Activated CD8-positive, alpha-beta memory T cell treated with anti-CD3 and anti-CD28 coated beads, Interleukin-2, amount 10 ng/mL, durations not matched to agents 7 days and 5 days (primary cell): ENCODE results near the gene ARFGAP1. TPM values are rescaled to one million over a fixed set of nuclear protein-coding genes. Genes with fewer than 3 reads are reported as not detected.
"Not testable (repeated sequence)": the region's sequence is repeated elsewhere in the genome, so short reads cannot be mapped to it uniquely, and the experiment has no call there.

Experiments
- ATAC-seq: fragments of 150-1000 bp; cut with Tn5 transposase; one replicate; pipeline ENCODE4 v1.10.0; 2021; ENCODE audit warnings: moderate library complexity
- CTCF ChIA-PET: fragments of 350-600 bp; sonication (Branson Sonifier 250); formaldehyde crosslinking; loops from one replicate; lab custom pipeline; 2021; ENCODE audit warnings: antibody characterized with exemption; lab: Charles Lee
- DNase-seq: peaks from one replicate; pipeline ENCODE4 v3.0.0-alpha.2; 2020
- H3K27ac Mint-ChIP-seq: one replicate; pipeline ENCODE4 v1.8.0; 2021; ENCODE audit warnings: mild to moderate bottlenecking, mixed read lengths
- H3K27me3 Mint-ChIP-seq: one replicate; pipeline ENCODE4 v1.8.0; 2021; ENCODE audit warnings: mixed read lengths
- H3K36me3 Mint-ChIP-seq: one replicate; pipeline ENCODE4 v1.8.0; 2021; ENCODE audit warnings: mild to moderate bottlenecking, mixed read lengths
- H3K4me1 Mint-ChIP-seq: one replicate; pipeline ENCODE4 v1.8.0; 2021; ENCODE audit warnings: mixed read lengths
- H3K4me3 Mint-ChIP-seq: one replicate; pipeline ENCODE4 v1.8.0; 2021; ENCODE audit warnings: mild to moderate bottlenecking, moderate library complexity, mixed read lengths
- H3K9me3 Mint-ChIP-seq: one replicate; pipeline ENCODE4 v1.8.0; 2022; ENCODE audit warnings: low read depth, mixed read lengths
- total RNA-seq, 2 experiments: library from RNA; stranded (reverse); gene quantifications; one replicate each; pipeline ENCODE4 v1.2.3, GENCODE V29; 2021

The ARFGAP1 gene
- total RNA-seq, 2 experiments from 2014 or later, result 79.6 to 90.2 TPM

DNA sequence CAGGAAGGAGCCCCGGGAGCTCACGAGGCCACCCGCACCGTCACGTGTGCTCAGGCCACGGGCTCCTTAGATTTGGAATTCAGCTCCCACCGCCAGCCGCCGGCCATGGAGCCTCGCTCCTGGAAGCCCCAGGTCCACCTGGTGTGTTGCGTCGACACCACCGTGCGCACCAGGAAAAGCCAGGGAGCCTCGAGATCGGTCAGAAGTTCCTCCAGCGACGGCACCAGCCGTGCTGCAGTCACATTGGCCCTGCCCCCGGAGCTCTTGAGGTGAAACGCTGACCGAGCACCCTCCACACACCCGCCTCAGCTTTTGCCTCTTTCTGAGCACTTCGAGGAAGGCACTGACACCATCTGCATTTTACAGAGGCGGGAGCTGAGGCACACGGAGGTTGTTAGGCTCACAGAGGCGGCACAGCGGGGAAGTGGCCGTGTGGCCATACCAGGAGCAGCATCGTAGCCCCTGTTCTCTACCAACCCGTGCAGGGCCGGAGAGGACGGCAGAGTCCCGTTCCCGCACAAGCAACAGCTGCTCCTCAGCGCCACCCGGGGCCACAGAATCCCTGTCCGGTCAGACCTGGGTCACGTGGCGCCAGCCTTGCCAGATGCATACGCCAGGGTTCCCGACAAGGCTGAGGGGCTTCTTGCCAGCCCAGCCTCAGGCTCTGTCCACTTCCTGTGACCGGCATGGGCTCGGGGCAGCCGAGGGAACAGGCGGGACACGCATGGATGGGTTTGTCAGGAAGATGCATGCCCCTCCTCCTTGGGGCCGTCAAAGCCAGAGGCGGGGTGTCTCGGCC, 25.9 kb upstream of the ARFGAP1 start:
- Mint-ChIP-seq H3K4me1 (no peaks in the 10 kb centered on the region), H3K27ac (no peak overlapping the region), H3K36me3 (no peaks in the 10 kb centered on the region), H3K27me3 (peaks cover 30% of the 10 kb centered on the region), H3K9me3 (no peaks in the 10 kb centered on the region), H3K4me3 (no peak overlapping the region)
- CTCF ChIA-PET, result interaction anchor here (1.8 kb wide), 1 partner anchor 23 kb away, joined by 6 read pairs; no protein-coding TSS in a partner anchor
- DNase-seq, result no peak
- ATAC-seq, result no peak

DNA sequence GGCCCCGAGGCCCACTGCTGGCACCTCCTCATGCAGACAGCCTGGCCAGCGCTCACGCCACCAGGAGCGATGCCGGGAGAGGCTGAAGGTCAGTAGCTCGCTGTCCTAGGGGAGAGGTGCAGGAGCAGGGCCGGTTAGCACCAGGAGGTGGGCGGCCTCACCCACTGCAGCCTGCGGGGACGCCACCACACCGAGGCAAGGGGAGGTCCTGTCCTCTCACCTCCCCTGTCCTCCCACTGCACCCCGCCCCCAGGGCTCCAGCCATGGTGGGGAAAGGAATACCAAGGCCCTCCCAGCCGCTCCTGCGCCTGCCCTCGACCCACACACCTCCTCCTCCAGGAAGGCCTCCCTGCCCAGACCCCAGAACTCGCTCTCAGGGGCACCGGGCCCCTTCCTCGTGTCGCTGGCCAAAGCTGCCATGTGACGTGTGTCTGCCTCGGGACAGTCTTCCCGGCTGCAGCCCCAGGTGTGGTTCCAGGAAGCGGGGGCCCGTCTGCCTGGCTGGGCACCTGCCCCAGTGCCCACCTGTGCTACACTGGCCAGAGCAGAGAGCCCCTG, 24.9 kb upstream of the ARFGAP1 start:
- Mint-ChIP-seq H3K4me3 (no peak overlapping the region), H3K27me3 (peaks cover 40% of the 10 kb centered on the region), H3K36me3 (no peaks in the 10 kb centered on the region), H3K9me3 (no peaks in the 10 kb centered on the region), H3K4me1 (no peaks in the 10 kb centered on the region), H3K27ac (no peak overlapping the region)
- DNase-seq, result no peak
- CTCF ChIA-PET, result interaction anchor here (2.3 kb wide), 1 partner anchor 24 kb away, joined by 9 read pairs; no protein-coding TSS in a partner anchor
- no peak for ATAC-seq

DNA sequence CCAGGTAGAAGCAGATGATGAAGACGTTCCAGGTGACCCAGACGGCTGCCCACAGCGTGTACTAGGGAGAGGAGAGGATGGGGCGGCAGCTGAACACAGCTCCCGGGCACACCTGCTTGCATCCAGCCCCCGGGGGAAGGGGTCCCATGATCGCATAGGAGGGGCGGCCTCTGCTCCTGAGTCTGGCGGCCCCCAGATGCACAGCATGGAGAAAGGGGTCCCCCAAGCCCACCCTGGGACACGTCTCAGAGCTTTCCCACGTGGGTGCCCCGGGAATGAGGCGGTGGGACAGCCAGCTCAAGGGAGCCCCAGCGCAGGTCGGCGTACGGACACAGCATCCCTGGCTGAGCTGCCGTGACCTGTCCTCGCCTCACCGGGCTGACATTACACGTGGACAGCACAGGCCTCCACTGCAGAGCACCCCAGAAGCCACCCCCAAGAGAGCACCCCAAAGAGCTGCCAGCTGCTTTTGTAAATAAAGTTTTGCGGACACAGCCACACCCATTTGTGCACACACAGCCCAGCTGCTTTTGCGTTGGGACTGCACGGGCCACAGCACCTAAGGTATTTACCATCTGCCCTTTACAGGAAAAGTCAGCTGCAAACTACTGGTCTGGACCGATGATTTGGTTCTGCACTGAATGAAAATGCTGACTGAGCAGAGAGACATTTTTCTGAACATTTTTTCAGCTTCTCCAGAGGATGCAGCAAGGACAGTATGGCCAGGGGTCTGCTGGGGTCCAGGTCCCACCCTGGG, 23.6 kb upstream of the ARFGAP1 start:
- no peaks in the 10 kb centered on the region for H3K4me1 Mint-ChIP-seq
- H3K27ac Mint-ChIP-seq, result no peak overlapping the region
- peaks cover 48% of the 10 kb centered on the region for H3K27me3 Mint-ChIP-seq
- no peak overlapping the region for H3K4me3 Mint-ChIP-seq
- CTCF ChIA-PET, result interaction anchor here (2.3 kb wide), 1 partner anchor 26 kb away, joined by 9 read pairs; no protein-coding TSS in a partner anchor
- H3K36me3 Mint-ChIP-seq, result no peaks in the 10 kb centered on the region
- no peaks in the 10 kb centered on the region for H3K9me3 Mint-ChIP-seq
- DNase-seq (no peak), ATAC-seq (no peak)

DNA sequence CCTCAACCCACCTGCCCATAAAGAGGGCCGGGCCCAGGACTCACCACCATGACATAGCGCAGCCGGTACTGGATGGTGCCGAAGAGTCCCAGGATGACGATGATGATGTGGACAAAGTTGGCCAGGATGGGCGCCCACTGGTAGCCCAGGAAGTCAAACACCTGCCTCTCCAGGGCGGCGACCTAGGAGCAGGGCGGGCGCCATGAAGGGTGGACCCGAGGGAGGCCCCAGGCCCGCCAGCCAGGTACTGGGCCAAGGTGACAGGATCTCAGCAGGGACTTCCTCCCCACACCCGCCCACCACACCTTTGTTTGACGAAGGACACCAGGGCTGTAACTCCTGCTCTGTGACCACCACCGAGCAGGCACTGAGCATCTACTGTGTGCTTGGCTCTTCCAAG, 22.7 kb upstream of the ARFGAP1 start:
- no peaks in the 10 kb centered on the region for H3K9me3 Mint-ChIP-seq
- no peak overlapping the region for H3K27ac Mint-ChIP-seq
- peaks cover 51% of the 10 kb centered on the region for H3K27me3 Mint-ChIP-seq
- ATAC-seq (no peak), DNase-seq (no peak)
- no peaks in the 10 kb centered on the region for H3K4me1 Mint-ChIP-seq
- CTCF ChIA-PET, result interaction anchor here (2.3 kb wide), 1 partner anchor 27 kb away, joined by 9 read pairs; no protein-coding TSS in a partner anchor
- H3K36me3 Mint-ChIP-seq, result no peaks in the 10 kb centered on the region
- no peak overlapping the region for H3K4me3 Mint-ChIP-seq

DNA sequence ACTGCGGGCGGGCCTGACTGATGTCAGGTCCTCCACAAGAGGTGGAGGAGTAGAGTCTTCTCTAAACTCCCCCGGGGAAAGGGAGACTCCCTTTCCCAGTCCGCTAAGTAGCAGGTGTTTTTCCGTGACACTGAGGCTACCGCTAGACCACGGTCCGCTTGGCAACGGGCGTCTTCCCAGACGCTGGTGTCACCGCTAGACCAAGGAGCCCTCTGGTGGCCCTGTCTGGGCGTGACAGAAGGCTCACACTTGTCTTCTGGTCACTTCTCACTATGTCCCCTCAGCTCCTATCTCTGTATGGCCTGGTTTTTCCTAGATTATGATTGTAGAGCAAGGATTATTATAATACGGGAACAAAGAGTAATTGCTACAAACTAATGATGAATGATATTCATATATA, 21.3 kb upstream of the ARFGAP1 start:
- H3K4me3 Mint-ChIP-seq, H3K27ac Mint-ChIP-seq, ATAC-seq, H3K4me1 Mint-ChIP-seq, CTCF ChIA-PET, H3K36me3 Mint-ChIP-seq, H3K9me3 Mint-ChIP-seq, DNase-seq: not testable (repeated sequence)
- peaks cover 60% of the 10 kb centered on the region for H3K27me3 Mint-ChIP-seq

DNA sequence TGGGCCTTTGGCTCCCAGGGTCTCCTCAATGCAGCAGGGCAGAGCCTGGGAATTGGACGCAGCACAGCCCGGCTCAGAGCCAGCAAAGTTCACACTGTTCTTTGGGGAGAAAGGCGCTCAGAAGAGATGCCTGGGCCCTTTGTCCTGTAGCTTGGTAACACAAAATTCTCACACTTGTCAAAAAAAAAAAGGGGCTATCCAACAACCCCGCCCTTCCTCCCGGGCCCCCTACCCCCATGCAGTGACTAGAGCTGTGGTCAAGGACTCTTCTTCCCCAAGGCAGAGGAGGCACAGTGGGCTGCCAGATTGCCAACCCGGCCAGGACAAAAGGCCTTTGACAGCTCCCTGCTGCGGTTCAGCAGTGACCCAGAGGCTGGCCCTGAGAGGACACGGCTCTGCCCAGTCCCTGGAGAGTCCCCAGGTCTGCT, 20.3 kb upstream of the ARFGAP1 start:
- no peaks in the 10 kb centered on the region for H3K9me3 Mint-ChIP-seq
- H3K36me3 Mint-ChIP-seq, result no peaks in the 10 kb centered on the region
- H3K4me3 Mint-ChIP-seq, result no peak overlapping the region
- ATAC-seq (no peak), DNase-seq (no peak)
- no peaks in the 10 kb centered on the region for H3K4me1 Mint-ChIP-seq
- H3K27me3 Mint-ChIP-seq, result peaks cover 57% of the 10 kb centered on the region
- CTCF ChIA-PET, result interaction anchor here (1.2 kb wide), 1 partner anchor 57 kb away, joined by 3 read pairs; no protein-coding TSS in a partner anchor
- no peak overlapping the region for H3K27ac Mint-ChIP-seq

DNA sequence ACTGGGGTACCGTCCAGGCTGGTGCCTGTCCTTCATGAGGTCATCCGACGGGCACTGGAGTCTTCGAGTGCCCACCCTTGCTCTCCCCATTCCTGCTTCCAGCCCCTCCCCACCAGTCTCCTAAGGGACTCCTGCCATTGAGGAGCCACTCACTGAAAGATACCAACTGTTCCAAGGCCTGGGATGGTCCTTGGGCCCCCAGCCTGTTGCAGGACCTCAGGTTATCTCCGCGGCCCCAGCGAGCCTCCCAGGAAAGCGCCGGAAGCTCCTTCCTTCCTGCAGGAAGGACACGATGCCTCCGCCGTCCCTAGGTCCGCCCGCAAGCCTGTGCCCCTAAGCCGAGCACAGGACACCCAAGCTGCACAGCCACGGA, 19.6 kb upstream of the ARFGAP1 start:
- ATAC-seq, result no peak
- DNase-seq, result no peak
- CTCF ChIA-PET, result interaction anchor here (0.7 to 1.2 kb wide), 2 partner anchors 28 to 56 kb away, joined by 3 read pairs; no protein-coding TSS in a partner anchor
- no peaks in the 10 kb centered on the region for H3K9me3 Mint-ChIP-seq
- peaks cover 57% of the 10 kb centered on the region for H3K27me3 Mint-ChIP-seq
- H3K4me3 Mint-ChIP-seq, result no peak overlapping the region
- H3K4me1 Mint-ChIP-seq, result no peaks in the 10 kb centered on the region
- no peak overlapping the region for H3K27ac Mint-ChIP-seq
- no peaks in the 10 kb centered on the region for H3K36me3 Mint-ChIP-seq

DNA sequence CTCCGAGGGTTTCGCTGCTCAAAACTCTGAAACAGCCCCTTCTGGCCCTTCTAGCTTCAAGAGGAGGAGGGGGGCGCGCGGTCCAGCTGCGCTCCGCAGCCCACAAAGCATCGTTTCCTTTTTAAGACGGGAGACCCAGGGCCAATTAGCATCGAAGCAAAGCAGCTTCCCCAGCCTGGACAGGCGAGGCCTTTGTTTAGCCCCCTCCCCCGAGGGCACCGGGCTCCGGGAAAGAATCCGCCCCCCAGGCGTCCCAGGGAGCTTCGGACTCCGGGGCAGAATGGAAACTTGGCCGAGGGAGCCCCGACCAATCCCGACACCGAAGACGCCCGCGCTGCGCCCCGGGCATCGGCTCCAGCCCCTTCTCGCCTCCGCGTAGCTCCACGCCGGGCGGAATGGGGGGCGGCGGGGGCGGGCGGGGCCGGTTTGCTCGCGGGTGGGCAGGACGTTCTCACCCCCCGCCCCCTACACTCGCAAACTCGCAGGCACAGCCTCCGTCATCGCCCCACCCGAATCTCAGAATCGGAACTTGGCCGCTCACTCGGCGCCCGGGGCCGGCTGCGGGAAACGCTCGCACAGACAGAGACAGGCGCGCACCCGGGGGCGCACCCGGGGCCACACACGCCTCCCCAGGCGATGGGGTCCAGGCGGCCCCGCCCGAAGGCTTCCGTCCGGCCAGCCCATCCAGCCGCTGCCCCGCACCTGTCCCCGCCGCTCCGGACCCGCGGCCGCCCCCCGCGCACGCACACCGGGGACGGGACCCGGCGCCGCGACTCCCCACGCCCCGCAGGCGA, 19.0 kb upstream of the ARFGAP1 start:
- DNase-seq (no peak), ATAC-seq (no peak)
- Mint-ChIP-seq H3K4me3 (no peak overlapping the region), H3K4me1 (no peaks in the 10 kb centered on the region), H3K27me3 (peaks cover 53% of the 10 kb centered on the region), H3K27ac (no peak overlapping the region), H3K36me3 (no peaks in the 10 kb centered on the region), H3K9me3 (no peaks in the 10 kb centered on the region)
- CTCF ChIA-PET, result interaction anchor here (0.7 to 1.2 kb wide), 2 partner anchors 28 to 56 kb away, joined by 3 read pairs; no protein-coding TSS in a partner anchor

DNA sequence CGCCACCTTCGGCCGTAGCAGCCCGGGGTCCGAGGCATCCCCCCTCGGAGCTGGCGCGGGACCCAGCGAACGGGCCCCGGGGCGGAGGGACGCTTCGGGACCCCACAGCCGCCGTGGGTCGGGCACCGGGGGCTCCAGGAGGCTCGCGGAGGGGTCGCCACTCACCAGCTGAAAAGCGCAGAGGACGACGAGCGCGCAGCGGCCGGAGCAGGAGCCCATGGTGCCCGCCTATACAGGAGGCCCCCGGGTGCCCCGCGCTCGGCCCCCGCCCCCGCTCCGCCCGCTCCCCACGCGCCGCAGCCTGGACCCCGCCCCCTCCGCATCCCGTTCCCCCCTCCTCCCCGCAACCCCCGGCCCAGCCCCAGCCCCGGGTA, 18.4 kb upstream of the ARFGAP1 start, which contains the start of gene NKAIN4:
TSS of gene NKAIN4 (minus strand) at position 232 of the 374 bp plus-strand sequence. CDS start at position 219, 13 bp downstream.
- Mint-ChIP-seq H3K9me3 (no peaks in the 10 kb centered on the region), H3K4me3 (no peak within 1 kb of the TSS), H3K36me3 (no peaks in the 10 kb centered on the region), H3K4me1 (no peaks in the 10 kb centered on the region), H3K27ac (no peak within 1 kb of the TSS), H3K27me3 (peaks cover 47% of the 10 kb centered on the region)
- DNase-seq (no peak), ATAC-seq (no peak)
- CTCF ChIA-PET, result interaction anchor here (1.6 kb wide), 1 partner anchor 31 kb away, joined by 5 read pairs; no protein-coding TSS in a partner anchor

DNA sequence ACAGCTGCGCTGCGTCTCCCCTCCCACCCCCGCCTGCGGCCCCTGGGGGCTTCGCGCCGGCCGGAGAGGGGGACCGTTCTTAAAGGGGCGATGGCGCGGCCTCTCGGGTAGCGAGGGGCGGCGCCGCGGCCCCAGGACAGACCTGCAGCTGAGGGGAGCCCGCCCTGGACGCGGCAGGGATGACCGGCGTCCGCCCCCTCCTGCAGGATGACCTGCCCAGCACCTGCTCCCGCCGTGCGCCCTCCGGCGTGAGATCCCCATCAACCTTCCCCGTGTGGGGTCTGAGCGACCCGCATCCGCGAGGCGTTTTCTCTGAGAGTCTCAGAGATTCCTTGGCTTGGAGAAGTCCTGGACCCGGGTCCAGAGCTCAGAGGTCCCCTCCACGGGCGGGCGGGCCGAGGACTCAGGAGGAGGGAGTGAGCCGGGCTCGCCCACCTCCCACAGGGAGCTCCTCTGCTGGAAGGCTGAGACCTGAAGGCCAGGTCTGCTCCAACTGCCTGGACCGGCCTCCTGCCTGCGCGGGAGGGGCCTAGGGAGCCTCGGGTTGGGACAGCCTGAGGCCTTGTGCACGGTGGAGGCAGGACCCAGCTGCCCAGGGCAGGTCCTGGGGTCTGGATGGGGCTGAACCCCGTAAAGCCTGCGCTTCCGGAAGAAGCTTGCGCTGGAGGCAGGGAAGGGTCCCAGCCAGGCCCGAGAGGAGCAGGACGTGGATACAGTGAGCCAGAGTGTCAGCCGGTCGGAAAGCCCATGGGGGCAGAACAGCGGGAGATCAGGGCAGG, 17.8 kb upstream of the ARFGAP1 start:
- DNase-seq (no peak), ATAC-seq (no peak)
- H3K4me1 Mint-ChIP-seq, result no peaks in the 10 kb centered on the region
- H3K36me3 Mint-ChIP-seq, result no peaks in the 10 kb centered on the region
- H3K9me3 Mint-ChIP-seq, result no peaks in the 10 kb centered on the region
- no peak overlapping the region for H3K27ac Mint-ChIP-seq
- CTCF ChIA-PET, result interaction anchor here (1.6 kb wide), 1 partner anchor 31 kb away, joined by 5 read pairs; no protein-coding TSS in a partner anchor
- no peak overlapping the region for H3K4me3 Mint-ChIP-seq
- peaks cover 46% of the 10 kb centered on the region for H3K27me3 Mint-ChIP-seq

DNA sequence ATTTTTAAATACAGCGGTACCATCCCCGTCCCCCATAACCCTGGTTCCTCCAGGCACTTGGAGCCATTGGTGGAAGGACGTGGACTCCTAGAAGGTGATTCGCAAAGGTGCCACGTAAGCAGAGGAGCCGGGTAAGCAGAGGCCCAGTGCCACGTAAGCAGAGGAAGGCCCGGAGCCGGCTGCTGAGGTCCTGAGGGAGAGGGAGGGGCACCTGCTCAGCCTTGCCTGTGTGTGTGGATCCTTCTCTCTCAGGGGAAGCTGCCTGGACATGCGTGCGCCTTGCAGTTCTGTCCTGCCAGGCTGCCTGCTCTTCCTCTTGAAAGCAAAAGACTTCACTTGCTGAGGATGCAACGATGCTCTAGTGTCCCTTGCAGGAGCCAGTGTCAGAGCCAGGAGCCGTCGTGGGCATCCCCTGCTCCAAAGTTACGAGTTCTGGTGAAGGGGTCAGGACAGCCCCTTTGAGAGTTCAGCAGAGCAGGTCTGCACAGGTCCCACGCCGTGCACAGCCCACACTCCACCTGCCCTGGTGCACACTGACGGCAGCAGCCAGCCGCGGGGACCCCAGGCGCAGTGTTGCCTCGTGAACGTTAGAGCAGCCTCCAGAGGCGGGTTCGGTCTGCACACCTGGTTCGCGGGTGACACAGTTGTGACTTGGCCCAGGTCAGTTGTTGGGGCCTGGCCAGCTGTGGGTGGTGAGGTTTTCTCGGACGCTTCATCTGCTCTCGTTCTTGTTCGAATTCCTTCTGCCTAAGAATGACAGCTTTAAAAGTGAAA, 16.5 kb upstream of the ARFGAP1 start:
- CTCF ChIA-PET, result interaction anchor here (1.6 kb wide), 1 partner anchor 33 kb away, joined by 5 read pairs; no protein-coding TSS in a partner anchor
- ATAC-seq (no peak), DNase-seq (no peak)
- peaks cover 43% of the 10 kb centered on the region for H3K27me3 Mint-ChIP-seq
- no peak overlapping the region for H3K4me3 Mint-ChIP-seq
- no peaks in the 10 kb centered on the region for H3K4me1 Mint-ChIP-seq
- no peaks in the 10 kb centered on the region for H3K9me3 Mint-ChIP-seq
- no peaks in the 10 kb centered on the region for H3K36me3 Mint-ChIP-seq
- no peak overlapping the region for H3K27ac Mint-ChIP-seq
